Hepatocyte (in vitro differentiated cells): ENCODE measurements around the gene ADGRG6.

Source experiments
- EZH2 ChIP-seq: fragments of 200-600 bp; sonication (generic); IDR thresholded peaks from 2 replicates; pipeline ENCODE4 v1.6.1; 2016; ENCODE audit warnings: antibody characterized with exemption, mild to moderate bottlenecking, borderline replicate concordance
- EZH2phosphoT487 ChIP-seq: fragments of 200-600 bp; sonication (generic); IDR thresholded peaks from one replicate; pipeline ENCODE4 v1.6.1; 2018; ENCODE audit warnings: antibody characterized with exemption, mild to moderate bottlenecking, low read depth, moderate library complexity; ENCODE audit not compliant: unreplicated experiment, severe bottlenecking
- TF ChIP-seq, protein P1 (sequence below): fragments of 200-600 bp; sonication (generic); IDR thresholded peaks from 2 replicates; pipeline ENCODE4 v1.5.1; 2016; ENCODE audit warnings: antibody characterized with exemption, mild to moderate bottlenecking; ENCODE audit not compliant: poor library complexity

DNA sequence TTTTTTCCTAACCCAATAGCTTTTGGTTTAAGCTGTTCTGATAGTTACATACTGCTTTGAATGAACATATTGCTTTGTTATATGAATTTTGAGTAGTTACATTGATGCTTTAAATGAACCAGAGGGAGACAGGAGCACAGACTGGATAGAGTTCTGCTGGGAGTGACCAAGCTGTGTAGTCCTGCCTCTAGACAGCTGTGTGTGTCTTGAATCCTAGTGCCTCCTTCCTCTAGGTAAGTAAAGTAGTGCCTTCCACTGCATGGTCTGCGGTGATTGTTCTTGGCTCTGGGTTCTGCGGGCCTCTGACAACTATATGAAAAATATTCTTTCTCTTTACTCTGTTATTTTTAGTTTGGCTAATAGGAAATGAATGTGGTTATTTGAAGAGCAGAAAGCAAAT lies 46.0 kb upstream of the ADGRG6 start:
- TF ChIP-seq, protein P1, sequence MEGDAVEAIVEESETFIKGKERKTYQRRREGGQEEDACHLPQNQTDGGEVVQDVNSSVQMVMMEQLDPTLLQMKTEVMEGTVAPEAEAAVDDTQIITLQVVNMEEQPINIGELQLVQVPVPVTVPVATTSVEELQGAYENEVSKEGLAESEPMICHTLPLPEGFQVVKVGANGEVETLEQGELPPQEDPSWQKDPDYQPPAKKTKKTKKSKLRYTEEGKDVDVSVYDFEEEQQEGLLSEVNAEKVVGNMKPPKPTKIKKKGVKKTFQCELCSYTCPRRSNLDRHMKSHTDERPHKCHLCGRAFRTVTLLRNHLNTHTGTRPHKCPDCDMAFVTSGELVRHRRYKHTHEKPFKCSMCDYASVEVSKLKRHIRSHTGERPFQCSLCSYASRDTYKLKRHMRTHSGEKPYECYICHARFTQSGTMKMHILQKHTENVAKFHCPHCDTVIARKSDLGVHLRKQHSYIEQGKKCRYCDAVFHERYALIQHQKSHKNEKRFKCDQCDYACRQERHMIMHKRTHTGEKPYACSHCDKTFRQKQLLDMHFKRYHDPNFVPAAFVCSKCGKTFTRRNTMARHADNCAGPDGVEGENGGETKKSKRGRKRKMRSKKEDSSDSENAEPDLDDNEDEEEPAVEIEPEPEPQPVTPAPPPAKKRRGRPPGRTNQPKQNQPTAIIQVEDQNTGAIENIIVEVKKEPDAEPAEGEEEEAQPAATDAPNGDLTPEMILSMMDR = no peak
- no peak for TF ChIP-seq EZH2phosphoT487
- no peak for TF ChIP-seq EZH2
